ENCODE results near the gene PRR23E. TPM values are rescaled to one million over a fixed set of nuclear protein-coding genes. Genes with fewer than 3 reads are reported as not detected.

Gene PRR23E
- total RNA-seq, 2 donors from 2014 or later = not detected

GRCh38 chr3:127204841-127205582 is 12.1 kb downstream of the PRR23E start:
- Histone ChIP-seq H3K27ac (no peak overlapping the region), H3K4me1 (no peaks in the 10 kb centered on the region), H3K9me3 (no peaks in the 10 kb centered on the region), H3K4me3 (no peak overlapping the region), H3K36me3 (replicated peaks in 1 of 2; ENCODE audit: insufficient read depth in 1 of 2, low read depth in 2 of 2) (no peaks in the 10 kb centered on the region), H3K27me3 (no peaks in the 10 kb centered on the region)
- intact Hi-C loops (cut with DNase I) = no loop called here
- 66 to 79% methylated on average over 9 to 17 of the region's 17 CpGs for WGBS, 2 donors
- ATAC-seq = no peak
- TF ChIP-seq POLR2A (IDR thresholded peaks at IDR 0.05) = no peak
- TF ChIP-seq, protein P1, sequence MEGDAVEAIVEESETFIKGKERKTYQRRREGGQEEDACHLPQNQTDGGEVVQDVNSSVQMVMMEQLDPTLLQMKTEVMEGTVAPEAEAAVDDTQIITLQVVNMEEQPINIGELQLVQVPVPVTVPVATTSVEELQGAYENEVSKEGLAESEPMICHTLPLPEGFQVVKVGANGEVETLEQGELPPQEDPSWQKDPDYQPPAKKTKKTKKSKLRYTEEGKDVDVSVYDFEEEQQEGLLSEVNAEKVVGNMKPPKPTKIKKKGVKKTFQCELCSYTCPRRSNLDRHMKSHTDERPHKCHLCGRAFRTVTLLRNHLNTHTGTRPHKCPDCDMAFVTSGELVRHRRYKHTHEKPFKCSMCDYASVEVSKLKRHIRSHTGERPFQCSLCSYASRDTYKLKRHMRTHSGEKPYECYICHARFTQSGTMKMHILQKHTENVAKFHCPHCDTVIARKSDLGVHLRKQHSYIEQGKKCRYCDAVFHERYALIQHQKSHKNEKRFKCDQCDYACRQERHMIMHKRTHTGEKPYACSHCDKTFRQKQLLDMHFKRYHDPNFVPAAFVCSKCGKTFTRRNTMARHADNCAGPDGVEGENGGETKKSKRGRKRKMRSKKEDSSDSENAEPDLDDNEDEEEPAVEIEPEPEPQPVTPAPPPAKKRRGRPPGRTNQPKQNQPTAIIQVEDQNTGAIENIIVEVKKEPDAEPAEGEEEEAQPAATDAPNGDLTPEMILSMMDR (IDR thresholded peaks at IDR 0.05) = no peak
- no peak for DNase-seq

DNA sequence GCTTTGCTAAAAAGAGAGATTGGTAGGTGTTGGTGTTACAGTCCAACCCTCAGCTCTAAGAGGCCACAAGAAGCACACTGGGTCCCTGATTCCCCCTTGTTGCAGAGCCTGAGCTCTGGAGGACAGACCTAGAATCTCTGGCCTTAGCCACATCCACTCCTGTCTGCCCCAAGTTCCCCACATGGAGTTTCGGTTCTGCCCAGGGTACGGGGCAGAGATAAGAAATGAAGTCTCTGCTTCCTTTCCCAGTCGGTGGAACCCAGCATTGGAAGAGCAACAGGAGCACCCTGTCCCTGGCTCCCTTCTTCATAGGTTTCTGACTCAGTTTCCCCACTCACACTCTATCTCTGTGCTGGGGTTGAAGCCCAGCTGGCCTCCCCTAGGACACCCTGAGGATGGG is 13.2 kb downstream of the PRR23E start:
- Histone ChIP-seq H3K36me3 (replicated peaks in 1 of 2; ENCODE audit: insufficient read depth in 1 of 2, low read depth in 2 of 2) (no peaks in the 10 kb centered on the region), H3K4me3 (no peak overlapping the region), H3K9me3 (no peaks in the 10 kb centered on the region), H3K27me3 (no peaks in the 10 kb centered on the region), H3K27ac (no peak overlapping the region), H3K4me1 (no peaks in the 10 kb centered on the region)
- ATAC-seq (no peak), DNase-seq (no peak)
- WGBS, 2 donors = 79 to 83% methylated on average over 3 of the region's 3 CpGs
- TF ChIP-seq, protein P1 (IDR thresholded peaks at IDR 0.05) = no peak
- no peak for TF ChIP-seq POLR2A (IDR thresholded peaks at IDR 0.05)
- intact Hi-C loops (cut with DNase I) = no loop called here

DNA sequence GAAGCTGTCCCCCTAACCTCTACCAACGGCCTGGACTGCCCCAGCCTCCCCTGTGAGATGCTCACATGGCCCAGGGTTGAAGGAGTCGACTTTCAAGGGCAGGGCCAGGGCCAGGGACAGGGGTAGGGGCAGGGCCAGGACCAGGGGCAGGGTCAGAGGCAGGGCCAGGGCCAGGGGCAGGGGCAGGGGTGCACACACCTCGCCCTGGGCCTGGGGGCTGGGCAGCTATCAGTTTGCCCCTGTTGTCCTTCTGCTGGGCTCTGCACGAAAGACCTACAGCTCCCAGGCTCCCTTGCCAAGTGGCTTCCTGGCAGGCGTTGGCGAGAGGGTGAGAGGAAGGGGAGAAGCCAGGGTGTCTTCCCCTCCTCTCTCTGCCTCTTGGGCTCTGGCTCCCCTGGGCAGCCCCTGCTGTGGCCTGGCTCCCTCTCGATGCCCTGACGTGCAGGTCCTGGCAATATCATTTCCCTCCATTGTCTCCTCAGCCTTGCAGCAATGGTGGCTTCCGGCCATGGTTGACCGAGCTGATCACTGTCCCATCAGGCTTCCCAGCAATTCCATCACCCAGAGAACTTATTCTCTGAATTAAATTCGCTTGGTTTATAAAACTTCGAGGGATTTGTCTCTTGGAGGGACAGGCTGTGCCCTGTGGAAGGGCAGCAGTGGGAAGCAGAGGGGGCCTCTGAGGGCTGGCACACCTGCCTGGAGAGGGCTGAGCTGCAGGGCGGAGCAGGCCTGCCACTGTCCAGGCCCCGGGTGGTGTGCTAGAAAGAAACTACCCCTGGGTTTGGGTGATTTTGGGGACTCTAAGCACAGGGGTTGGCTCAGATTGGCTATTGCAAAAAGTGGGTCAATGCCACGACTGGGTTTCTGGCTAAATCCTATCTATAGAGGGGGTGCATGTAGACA is 13.9 kb downstream of the PRR23E start:
- no peak overlapping the region for H3K27ac ChIP-seq

DNA sequence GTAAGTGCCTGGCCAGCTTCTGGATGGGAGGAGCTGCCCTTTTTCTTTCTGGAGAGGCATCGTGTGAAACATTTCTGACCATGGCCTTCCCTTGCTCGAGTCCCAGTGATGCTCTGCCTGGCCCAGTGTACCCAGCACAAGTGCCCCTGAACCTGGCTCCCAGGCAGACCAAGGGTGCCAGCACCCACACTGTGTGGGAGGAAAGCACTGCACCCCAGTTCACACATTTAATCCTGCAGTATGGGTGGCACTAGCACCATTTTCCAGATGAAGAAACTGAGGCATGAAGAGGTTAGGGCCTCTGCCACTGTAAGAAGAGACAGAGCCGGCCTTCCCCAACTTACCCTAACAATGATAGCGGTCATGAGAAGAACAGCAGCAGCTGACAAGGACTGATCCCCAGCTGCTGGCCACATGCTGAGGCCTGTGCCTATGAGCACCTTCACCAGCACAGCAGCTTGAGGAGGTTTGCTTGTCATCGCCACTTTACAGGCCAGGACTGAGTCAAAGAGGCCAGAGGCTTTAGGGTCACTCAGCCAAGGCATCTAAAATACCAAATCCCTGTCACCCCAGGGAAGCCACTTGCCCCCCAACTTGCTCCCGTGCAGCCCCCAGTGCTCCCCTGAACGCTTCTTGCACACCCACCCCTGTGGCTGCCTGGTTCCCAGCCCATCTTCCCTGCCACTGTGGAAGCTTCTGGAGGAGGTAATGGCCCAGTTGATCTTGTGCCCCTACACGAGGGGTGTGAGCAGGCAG is 15.0 kb downstream of the PRR23E start:
- Histone ChIP-seq H3K4me3 (no peak overlapping the region), H3K36me3 (replicated peaks in 1 of 2; ENCODE audit: insufficient read depth in 1 of 2, low read depth in 2 of 2) (no peaks in the 10 kb centered on the region), H3K27me3 (no peaks in the 10 kb centered on the region), H3K4me1 (no peaks in the 10 kb centered on the region), H3K9me3 (no peaks in the 10 kb centered on the region), H3K27ac (no peak overlapping the region)
- ATAC-seq = no peak
- intact Hi-C loops (cut with DNase I) = no loop called here
- TF ChIP-seq, protein P1 (IDR thresholded peaks at IDR 0.05) = no peak
- no peak for TF ChIP-seq POLR2A (IDR thresholded peaks at IDR 0.05)
- 81 to 86% methylated on average over 6 to 8 of the region's 8 CpGs for WGBS, 2 donors
- DNase-seq = no peak

More for the DNA sequence above, 13.9 kb downstream of the PRR23E start:
- Histone ChIP-seq H3K36me3 (replicated peaks in 1 of 2; ENCODE audit: insufficient read depth in 1 of 2, low read depth in 2 of 2) (no peaks in the 10 kb centered on the region), H3K27me3 (no peaks in the 10 kb centered on the region), H3K4me3 (no peak overlapping the region), H3K9me3 (no peaks in the 10 kb centered on the region), H3K4me1 (no peaks in the 10 kb centered on the region)
- ATAC-seq (no peak), DNase-seq (no peak)
- TF ChIP-seq, protein P1 (IDR thresholded peaks at IDR 0.05) = no peak
- no peak for TF ChIP-seq POLR2A (IDR thresholded peaks at IDR 0.05)
- WGBS, 2 donors = 57 to 76% methylated on average over 6 to 15 of the region's 15 CpGs
- intact Hi-C loops (cut with DNase I) = no loop called here
